GM19467 (cell line): ENCODE data around the gene HIPK1.
"Not testable (repeated sequence)": the region's sequence is repeated elsewhere in the genome, so short reads cannot be mapped to it uniquely, and the experiment has no call there.

Experiments used
- ATAC-seq: cut with Tn5 transposase; IDR thresholded peaks from one replicate; pipeline ENCODE4 v1.9.1; 2021; ENCODE audit warnings: mild to moderate bottlenecking, moderate library complexity; ENCODE audit not compliant: unreplicated experiment

Gene HIPK1

DNA sequence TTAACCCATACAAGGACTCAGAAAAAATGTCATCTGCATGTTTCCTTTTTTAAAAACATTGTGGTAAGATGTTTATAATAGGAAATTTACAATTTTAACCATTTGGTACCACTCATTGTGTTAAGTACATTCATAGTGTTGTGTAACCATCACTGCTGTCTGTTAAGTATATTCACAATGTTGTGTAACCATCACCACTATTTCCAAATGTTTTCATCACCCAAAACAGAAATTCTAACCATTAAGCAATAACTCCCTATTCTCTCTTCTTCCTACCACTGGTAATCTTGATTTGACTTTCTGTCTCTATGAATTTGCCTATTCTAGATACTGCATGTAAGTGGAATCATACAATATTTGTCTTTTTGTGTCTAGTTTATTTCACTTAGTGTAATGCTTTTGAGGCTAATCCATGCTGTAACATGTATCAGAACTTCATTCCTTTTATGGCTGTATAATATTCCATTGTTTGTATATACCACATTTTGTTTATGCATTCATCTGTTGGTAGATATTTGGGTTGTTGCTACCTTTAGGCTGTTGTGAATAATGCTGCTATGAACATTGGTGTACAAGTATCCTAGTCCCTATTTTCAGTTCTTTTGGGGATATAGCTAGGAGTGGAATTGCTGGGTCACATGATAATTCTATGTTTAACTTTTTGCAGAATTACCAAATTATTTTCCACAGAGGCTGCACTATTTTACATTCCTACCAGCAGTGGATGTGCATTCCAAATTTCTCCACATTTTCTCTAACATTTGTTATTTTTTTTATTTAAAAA is 14.1 kb downstream of the HIPK1 start:
- ATAC-seq, result no peak

DNA sequence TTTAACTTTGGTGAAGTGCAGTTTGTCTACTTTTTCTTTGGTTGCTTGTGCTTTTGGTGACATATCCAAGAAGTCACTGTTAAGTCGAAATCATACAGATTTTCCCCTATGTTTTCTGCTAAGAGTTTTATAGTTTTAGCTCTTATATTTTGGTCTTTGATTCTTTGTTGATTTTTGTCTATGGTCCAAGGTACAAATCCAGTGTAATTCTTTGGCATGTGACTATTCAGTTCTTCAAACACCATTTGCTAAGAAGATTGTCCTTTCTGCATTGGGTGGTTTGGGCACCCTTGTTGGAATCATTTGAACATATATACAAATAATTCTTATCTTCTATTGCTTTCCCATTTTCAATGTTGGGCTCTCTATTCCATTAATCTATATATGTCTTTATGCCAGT is 16.2 kb downstream of the HIPK1 start:
- no peak for ATAC-seq

DNA sequence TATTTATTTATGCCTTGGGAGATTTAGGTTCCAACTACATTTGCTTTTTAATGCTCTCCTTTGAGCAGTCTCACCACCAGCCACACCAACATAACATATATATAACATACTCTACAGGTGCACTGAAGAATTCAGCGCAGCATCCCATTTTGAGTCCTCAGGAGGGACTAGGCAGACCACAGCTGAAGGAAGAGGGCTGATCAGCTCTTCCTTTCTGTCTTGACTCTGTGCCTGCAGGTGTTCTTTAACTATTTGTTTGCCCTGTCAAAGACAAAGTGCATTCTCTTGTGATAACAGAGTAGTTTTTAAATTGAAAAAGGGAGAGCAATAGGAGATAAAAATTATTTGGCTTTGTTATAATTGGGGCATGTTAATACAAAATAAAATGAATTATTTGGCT is 17.0 kb downstream of the HIPK1 start:
- ATAC-seq, result no peak

DNA sequence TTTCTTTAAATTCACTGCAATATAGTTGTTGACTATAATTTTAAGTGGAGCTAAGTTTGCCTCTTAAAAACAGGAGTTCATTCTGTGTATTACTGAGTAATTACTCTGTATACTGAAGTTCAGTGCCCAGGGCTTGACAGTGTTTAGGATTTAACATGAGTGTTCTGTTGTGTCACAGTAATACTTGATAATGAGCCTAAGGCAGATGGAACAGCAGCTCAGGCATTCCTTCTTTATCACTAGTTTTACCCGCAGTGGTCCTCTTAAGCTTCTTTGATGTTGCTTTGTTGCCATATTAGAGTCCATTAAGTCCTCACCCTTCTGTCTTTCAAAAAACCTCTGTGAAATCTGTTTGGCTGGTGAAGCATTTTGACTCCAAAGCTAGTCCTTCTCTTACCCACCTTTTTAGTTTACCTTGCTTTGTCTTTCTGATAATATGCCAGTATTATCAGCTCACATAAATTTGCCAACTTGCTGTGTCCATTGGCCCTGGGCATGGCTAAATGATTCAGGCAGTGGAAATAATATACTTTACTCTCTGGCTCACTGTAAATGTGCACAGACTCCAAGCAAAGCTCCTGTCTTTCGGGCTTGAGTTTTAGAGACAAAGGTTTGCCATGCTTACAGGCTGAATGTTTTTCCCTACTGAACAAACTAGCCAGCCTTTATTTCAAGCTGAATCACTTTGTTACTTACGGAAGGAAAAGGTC is 17.7 kb downstream of the HIPK1 start:
- ATAC-seq, result no peak

DNA sequence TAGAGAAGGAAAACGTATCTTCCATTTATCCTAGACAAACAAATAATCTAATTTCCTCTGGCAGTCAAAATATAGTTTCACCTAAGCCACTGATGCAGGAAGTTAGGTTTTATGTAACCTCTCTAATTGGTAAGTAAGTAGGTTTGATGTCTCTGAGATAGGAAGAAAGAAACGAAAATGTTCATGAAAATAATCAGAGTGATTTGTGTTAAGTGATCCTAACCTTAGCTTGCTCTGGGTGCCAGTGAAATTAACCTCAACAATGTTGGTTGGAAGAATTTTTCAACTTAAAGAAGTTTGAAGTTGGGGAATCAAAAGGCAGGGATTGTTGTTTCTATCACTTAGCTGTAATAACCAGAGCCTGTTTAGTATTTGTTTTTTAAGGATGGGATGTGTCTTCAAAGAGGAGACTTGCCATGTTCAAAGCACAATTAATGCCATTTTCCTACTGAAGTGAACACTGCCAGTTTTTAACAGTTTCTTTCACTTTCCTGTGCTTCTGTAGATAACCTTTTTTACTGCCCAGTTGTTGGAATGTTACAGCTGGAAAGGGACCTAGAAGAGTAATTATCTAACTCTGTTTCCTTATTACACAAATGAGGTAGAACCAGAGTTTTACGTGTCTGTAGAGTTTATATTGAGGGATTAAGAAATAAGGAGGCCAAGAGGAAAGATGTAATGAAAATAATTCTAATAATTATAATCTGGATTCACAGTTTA is 18.4 kb downstream of the HIPK1 start:
- ATAC-seq, result no peak

DNA sequence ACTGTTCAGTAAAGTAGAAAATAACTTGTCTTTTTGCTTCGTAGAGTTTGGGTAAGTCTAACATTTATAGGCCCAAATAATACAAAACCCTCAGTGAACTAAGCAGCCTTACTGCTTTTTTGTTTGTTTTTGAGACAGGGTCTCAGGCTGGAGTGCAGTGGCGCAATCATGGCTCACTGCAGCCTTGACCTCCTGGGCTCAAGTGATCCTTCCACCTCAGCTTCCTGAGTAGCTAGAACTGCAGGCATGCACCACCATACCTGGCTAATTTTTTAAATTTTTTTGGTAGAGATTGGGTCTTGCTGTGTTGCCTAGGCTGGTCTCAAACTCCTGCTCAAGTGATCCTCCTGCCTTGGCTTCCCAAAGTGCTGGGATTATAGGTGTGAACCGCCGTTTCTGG is 19.0 kb downstream of the HIPK1 start:
- ATAC-seq, result not testable (repeated sequence)

DNA sequence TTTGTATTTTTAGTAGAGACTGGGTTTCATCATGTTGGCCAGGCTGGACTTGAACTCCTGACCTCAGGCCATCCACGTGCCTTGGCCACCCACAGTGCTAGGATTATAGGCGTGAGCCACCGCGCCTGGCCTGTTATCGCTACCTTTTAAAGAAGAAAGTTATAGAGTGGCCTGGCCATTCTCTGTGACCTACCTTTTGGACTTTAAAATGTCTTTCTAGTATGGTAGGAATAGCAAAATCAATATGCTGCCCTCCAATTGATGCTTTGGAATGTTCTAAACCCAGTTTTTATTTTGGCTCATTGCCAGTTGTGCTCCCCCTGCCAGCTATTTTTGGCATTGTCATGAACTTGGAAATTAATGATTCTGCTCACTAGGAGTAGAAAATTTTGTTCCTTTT is 19.9 kb downstream of the HIPK1 start:
- ATAC-seq, result no peak

DNA sequence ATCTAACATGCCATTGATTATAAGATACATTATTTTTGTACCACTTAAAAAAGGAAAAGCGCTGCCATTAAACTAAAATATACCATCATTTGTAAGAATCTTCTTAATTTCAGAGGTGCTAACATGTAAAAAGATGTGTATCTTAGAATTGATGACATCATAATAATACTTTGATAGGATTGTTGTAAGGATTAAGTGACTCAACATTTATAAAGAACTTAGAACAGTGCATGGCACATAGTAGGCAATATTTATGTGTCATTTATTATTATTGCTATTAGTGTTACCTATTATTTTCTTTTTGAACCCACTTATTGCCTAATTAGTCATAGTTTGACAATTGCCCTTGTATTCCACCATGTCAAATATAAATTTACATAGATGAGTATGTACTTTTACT is 21.8 kb downstream of the HIPK1 start:
- no peak for ATAC-seq

DNA sequence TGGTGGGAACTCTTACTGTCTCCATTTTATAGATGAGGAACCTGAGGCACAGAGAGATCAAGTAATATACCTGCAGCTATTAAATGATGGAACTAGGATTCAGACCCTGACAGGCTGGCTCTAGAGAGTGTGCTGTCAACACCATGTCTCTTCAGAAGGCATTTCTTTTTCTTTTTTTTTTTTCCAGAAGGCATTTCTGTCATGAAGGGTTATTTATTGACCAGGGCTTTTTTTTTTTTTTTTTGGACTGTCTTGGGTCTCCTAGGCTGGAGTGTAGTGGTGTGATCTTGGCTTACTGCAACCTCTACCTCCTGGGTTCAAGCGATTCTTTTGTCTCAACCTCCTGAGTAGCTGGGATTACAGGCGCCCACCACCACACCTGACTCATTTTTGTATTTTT is 22.6 kb downstream of the HIPK1 start:
- no peak for ATAC-seq

DNA sequence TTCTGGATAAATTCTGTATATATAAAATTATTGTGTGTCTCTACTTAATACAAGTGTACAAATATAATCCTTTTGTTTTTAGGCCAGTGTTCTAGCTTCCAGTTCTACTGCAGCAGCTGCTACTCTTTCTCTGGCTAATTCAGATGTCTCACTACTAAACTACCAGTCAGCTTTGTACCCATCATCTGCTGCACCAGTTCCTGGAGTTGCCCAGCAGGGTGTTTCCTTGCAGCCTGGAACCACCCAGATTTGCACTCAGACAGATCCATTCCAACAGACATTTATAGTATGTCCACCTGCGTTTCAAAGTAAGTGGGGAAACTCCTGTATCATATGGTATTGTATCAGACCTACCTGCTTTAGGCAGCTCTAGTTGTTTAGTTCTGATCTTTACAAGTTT is 28.9 kb downstream of the HIPK1 start:
- ATAC-seq, result no peak

DNA sequence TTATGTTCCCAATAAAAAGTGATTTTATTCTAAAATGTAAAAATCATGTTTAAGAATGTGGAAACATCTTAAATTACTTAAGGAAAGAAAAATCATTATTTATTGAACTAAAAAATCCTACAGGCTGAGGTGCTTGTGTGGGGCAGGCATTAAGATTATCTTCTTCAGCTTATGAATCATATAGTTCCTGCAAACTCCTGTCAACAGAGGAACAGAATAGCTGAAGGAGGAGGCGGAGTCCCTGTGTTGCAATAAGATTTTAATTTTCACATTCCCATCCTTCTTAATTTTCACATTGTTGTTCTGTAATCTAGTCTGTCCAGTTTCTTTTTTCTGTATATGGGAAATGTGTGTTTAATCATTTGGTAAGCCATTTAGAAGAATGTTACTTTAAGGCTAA is 29.6 kb downstream of the HIPK1 start:
- no peak for ATAC-seq

DNA sequence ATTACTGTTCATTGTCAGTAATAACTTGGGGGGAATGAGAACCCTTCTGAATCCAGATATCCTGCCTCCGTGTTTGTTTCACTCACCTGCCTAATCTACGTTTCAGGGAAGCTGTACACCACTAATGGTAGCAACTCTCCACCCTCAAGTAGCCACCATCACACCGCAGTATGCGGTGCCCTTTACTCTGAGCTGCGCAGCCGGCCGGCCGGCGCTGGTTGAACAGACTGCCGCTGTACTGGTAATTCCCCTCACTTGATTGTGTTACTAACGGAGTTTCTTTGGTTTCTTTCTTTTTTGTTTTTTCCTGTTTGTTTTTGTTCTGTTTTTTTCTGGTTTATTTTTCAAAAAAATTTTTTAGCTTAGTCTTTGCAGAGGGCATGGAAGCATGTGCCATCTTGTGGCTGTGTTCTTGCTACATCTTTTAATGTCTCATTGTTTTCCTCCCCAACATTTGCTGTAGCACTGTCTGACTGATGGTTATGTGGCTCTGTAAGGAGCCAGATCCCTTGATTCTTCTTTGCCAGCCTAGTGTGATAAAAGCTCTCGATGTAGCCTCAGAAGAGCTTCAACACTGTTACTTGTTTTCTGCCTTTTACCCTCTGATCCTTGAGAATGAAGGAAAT is 34.3 kb downstream of the HIPK1 start:
- no peak for ATAC-seq

DNA sequence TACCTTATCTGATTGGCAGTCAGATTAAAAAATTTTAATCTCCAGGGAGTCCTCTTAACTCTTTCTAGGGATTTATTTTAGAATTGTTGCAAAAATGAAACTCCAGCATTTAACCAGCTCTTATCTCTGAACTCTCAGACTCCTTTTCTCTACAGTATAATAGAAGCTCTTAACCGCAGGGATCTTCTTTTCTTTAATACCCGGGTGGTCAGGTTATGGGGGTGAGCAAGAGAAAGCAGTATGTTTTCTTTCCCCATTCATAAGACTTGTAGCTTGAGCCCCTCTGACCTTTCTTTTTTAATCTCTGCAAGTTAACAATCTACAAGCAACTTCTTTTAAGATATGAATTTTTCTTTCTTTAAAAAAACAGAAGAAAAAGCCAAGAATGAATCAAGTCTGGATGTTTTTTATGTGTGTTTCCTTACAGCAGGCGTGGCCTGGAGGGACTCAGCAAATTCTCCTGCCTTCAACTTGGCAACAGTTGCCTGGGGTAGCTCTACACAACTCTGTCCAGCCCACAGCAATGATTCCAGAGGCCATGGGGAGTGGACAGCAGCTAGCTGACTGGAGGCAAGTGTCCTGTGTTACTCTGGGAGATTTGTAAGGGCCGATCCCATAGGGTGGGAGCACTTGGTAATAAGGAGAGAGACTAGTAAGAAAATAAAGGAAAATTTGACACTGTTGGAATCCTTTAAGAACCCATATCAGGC is 36.7 kb downstream of the HIPK1 start:
- ATAC-seq, result no peak

DNA sequence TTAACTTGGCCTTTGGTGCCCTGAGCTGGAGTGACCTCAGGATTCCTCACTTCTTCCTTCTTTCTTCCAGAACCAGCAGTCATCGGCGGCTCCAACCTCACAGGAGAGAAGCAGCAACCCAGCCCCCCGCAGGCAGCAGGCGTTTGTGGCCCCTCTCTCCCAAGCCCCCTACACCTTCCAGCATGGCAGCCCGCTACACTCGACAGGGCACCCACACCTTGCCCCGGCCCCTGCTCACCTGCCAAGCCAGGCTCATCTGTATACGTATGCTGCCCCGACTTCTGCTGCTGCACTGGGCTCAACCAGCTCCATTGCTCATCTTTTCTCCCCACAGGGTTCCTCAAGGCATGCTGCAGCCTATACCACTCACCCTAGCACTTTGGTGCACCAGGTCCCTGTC is 43.8 kb downstream of the HIPK1 start:
- ATAC-seq, result no peak

DNA sequence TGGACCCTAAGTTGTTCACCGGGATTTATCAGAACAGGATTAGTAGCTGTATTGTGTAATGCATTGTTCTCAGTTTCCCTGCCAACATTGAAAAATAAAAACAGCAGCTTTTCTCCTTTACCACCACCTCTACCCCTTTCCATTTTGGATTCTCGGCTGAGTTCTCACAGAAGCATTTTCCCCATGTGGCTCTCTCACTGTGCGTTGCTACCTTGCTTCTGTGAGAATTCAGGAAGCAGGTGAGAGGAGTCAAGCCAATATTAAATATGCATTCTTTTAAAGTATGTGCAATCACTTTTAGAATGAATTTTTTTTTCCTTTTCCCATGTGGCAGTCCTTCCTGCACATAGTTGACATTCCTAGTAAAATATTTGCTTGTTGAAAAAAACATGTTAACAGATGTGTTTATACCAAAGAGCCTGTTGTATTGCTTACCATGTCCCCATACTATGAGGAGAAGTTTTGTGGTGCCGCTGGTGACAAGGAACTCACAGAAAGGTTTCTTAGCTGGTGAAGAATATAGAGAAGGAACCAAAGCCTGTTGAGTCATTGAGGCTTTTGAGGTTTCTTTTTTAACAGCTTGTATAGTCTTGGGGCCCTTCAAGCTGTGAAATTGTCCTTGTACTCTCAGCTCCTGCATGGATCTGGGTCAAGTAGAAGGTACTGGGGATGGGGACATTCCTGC is 46.2 kb downstream of the HIPK1 start:
- ATAC-seq, result no peak

DNA sequence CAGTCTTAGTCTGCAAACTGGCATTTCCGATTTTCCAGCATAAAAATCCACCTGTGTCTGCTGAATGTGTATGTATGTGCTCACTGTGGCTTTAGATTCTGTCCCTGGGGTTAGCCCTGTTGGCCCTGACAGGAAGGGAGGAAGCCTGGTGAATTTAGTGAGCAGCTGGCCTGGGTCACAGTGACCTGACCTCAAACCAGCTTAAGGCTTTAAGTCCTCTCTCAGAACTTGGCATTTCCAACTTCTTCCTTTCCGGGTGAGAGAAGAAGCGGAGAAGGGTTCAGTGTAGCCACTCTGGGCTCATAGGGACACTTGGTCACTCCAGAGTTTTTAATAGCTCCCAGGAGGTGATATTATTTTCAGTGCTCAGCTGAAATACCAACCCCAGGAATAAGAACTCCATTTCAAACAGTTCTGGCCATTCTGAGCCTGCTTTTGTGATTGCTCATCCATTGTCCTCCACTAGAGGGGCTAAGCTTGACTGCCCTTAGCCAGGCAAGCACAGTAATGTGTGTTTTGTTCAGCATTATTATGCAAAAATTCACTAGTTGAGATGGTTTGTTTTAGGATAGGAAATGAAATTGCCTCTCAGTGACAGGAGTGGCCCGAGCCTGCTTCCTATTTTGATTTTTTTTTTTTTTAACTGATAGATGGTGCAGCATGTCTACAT is 47.6 kb downstream of the HIPK1 start:
- ATAC-seq, result no peak

DNA sequence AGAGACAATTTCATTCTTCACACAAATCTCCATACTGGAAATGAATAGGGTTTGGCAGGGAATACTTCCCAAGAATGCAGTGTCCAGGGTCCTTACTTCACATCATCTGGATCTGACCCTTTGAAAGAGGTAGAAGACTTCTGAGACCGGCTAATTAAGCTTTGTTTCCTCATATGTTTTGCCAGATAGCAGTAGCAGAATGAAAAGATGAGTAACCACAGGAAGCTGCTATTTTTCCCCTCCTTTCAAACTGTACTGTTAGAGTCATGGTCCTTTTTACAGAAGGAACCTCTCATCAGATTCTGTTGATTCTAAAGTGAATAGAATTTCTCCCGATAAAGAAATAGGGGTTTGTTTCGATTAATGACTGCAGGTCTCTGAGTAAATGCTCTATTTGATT is 48.8 kb downstream of the HIPK1 start:
- no peak for ATAC-seq

DNA sequence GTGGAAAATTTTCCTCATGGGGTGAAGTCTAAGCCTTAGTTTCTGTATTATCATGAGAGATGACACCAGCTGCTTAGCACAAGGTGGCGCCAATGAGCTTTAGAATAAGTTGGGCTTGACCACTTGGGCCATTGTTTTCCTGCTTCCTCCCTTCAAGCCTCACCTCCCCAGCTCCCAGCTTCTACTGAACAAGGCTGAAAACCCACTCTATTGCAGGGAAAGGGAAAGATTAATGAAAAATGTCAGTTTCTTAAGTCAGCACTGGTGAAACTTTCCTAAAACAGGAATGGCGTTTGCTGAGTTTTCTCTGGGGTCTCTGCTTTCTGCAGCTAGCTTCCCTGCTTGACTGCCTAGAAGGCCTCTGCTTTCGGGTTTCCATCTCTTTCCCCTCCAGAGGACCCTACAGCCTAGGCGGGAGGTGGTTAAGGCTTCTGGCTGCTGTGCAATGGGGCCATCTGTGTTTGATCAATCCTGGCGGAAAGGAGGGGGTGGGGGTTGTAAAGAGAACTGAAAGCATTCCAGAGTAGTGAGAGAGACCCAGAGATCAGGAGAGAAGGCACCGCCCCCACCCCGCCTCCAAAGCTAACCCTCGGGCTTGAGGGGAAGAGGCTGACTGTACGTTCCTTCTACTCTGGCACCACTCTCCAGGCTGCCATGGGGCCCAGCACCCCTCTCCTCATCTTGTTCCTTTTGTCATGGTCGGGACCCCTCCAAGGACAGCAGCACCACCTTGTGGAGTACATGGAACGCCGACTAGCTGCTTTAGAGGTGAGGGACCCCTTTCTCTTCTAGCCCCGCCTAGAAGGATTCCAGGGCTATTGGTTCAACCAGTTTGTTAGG is 50.0 kb downstream of the HIPK1 start, which contains the start of gene OLFML3:
OLFML3 (plus strand) TSS at position 612 of the 840 bp plus-strand sequence; CDS start at position 655, 43 bp downstream.
- ATAC-seq, result no peak

DNA sequence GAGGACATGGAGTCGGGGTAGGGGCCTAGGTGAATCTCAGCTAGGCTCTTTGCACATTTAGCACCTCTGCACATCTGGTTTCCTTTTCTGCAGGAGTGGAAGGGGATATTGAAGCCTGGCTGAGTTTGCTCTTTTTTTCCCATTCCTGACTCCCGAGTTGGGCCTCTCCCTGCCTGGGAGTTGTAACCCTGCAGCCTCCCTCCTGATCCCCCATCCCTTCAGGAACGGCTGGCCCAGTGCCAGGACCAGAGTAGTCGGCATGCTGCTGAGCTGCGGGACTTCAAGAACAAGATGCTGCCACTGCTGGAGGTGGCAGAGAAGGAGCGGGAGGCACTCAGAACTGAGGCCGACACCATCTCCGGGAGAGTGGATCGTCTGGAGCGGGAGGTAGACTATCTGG is 51.0 kb downstream of the HIPK1 start:
- no peak for ATAC-seq
